ENCODE data around the gene ALDH1L1. TPM values are rescaled to one million over a fixed set of nuclear protein-coding genes. Genes with fewer than 3 reads are reported as not detected.

ALDH1L1 gene
- total RNA-seq, 1 donor: not detected

DNA sequence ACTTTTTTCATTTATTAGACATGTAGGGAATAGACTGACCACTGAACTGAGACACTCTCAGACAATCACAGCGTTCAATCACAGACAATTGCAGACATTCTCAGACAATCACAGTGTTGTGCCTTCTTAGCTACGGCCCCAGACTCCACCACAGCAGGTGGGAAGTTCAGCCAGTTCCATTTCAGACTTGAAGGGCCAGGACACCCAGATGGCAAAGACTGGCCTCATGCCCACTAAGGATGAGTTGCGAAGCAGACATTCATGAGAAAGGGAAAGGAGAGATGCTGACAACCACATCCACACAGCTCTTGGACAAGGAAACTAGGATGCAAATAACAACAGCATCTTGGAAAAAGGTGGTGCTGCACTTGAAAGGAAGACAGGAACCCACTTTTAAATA lies 21.9 kb upstream of the ALDH1L1 start:
- H3K27me3 ChIP-seq (ENCODE audit: insufficient read depth, low read length): no peaks in the 10 kb centered on the region
- no peaks in the 10 kb centered on the region for H3K4me1 ChIP-seq (ENCODE audit: insufficient read depth, low read length)
- no peak overlapping the region for H3K4me3 ChIP-seq (ENCODE audit: low read length)
- no peaks in the 10 kb centered on the region for H3K9me3 ChIP-seq (ENCODE audit: low read depth, low read length)

DNA sequence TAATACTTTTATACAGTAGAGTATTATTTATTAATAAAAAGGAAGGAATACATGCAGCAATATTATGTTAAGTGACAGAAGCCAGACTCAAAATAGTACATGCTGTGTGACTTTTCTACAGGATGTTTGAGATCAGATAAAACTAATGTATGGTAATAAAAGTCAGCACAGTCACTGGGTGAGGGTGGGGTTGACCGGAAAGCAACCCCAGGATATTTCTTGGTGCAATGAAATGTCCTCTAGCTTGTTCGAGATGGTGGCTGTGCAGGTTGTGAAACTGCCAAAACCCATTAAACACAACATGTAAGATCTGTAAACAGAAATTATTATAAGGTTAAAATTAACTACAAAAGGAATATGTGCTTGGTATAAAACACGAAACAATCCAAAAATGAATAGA lies 20.8 kb upstream of the ALDH1L1 start:
- Histone ChIP-seq H3K4me1 (ENCODE audit: insufficient read depth, low read length) (no peaks in the 10 kb centered on the region), H3K27me3 (ENCODE audit: insufficient read depth, low read length) (no peaks in the 10 kb centered on the region), H3K4me3 (ENCODE audit: low read length) (no peak overlapping the region), H3K9me3 (ENCODE audit: low read depth, low read length) (no peaks in the 10 kb centered on the region)

DNA sequence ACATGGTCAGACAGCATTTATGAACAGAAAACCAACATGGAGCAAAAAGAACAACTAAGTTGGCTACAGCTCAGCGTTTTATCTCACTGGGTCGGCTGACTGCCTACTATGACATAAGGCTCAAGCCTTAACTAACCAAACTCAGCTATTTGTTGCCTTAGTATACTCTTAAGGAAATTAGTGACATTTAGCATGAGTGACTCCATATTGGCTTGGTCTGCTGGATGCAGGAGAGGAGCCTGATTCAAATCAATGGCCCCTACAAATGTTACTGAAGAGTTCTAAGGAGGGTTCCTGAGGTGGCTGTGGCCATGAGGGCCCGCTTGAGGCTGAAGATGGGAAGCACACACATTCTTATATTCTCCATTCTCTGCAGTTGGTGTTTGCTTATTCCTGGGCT lies 20.1 kb upstream of the ALDH1L1 start:
- Histone ChIP-seq H3K4me3 (ENCODE audit: low read length) (no peak overlapping the region), H3K9me3 (ENCODE audit: low read depth, low read length) (no peaks in the 10 kb centered on the region), H3K27me3 (ENCODE audit: insufficient read depth, low read length) (no peaks in the 10 kb centered on the region), H3K4me1 (ENCODE audit: insufficient read depth, low read length) (no peaks in the 10 kb centered on the region)

DNA sequence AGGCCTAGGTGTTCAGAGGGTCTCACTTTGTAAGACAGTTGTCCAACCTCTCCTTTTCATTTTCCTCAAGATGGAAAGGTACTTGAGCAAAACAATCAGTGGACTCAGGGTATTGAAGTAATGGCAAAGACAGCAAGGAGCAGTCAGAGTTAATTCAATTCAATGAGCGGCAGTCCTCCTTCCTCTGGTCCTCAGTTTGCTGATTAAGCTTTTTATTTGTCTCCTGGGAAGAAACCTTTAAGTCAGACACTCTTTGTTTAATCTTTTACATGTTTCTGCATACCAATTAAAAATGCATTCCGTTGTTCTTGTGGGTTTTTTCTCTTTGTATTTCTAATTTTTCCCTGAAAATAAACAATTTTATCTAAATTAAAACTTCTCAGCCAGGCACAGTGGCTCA lies 18.9 kb upstream of the ALDH1L1 start:
- peaks cover 10% of the 10 kb centered on the region for H3K9me3 ChIP-seq (ENCODE audit: low read depth, low read length)
- H3K27me3 ChIP-seq (ENCODE audit: insufficient read depth, low read length): no peaks in the 10 kb centered on the region
- no peaks in the 10 kb centered on the region for H3K4me1 ChIP-seq (ENCODE audit: insufficient read depth, low read length)
- H3K4me3 ChIP-seq (ENCODE audit: low read length): no peak overlapping the region

DNA sequence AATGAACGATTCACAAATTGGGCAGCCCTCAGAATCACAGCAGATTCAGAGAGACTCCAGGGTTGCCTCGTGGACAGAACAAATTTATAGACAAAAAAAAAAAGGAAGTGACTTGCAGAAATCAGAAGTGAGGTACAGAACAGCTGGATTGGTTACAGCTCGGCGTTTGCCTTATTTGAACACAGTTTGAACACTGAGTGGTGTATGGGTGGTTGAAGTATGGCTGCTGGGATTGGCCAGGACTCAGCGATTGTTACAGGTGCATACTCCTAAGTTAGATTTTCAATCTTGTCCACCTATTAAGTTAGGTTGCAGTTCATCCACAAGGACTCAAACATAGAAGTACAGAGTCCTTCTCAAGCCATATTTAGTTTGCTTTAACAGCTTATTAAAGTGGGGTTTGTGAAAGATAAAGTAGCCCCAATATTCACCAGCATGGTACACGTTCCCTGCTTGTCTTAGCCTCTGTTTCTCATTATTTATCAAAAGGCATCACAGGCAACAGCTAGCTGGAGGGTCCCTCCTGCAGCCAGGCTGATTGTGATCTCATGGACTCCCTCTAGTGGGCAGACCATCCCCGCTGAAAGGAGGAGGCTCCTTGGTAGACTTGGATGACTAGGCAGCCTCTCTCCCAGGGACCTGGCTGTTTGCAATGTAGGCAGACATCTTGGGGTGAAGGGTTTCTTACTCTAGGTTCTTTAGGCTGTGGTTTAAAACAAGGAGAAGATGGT lies 17.6 kb upstream of the ALDH1L1 start:
- Histone ChIP-seq H3K4me3 (ENCODE audit: low read length) (no peak overlapping the region), H3K27me3 (ENCODE audit: insufficient read depth, low read length) (no peaks in the 10 kb centered on the region), H3K4me1 (ENCODE audit: insufficient read depth, low read length) (no peaks in the 10 kb centered on the region), H3K9me3 (ENCODE audit: low read depth, low read length) (peaks cover 12% of the 10 kb centered on the region)

DNA sequence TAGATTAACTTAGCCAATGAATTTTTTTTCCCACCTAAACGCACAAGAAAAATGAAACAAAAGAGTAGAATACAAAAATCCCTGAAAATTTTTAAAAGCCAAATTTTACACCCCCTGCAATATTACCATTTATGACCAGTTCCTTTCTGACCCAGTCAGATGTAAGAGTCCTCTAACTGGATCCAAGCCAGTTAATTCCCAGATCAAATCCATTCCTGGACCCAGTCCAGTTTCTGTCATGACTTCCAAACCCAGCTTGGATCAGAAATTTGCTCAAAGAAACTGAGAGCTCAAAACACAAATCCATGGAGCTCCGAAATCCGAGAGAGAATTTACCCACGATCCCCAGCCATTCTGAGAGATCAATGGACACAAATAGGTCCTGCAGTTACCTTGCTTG lies 17.0 kb upstream of the ALDH1L1 start:
- Histone ChIP-seq H3K27me3 (ENCODE audit: insufficient read depth, low read length) (no peaks in the 10 kb centered on the region), H3K9me3 (ENCODE audit: low read depth, low read length) (peaks cover 12% of the 10 kb centered on the region), H3K4me3 (ENCODE audit: low read length) (no peak overlapping the region), H3K4me1 (ENCODE audit: insufficient read depth, low read length) (no peaks in the 10 kb centered on the region)

DNA sequence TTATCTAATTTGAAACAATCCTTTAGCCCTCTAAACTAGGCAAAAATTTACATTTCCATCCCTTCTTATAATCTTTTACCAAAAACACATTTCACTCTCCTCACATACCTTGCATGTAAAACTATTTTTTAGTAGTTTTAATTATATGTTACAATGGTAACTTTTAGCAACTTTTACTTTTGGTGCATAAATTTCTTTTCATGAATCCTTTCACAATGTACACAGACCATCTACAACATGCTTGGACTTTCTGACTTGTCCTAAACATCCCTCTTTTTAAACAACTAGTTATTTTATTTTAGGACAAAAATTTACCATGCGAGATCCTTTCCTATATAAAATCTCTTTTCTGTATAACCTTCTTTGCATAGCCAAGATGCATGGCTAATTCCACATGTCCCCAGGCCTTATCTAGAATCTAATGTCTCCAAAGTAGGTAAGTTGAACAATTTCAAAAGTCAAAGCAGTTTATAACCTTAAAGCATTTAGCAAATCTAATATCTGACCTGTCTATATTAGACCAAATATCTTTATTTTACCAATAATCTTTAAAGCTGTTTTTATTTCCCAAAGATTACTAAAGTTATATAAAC lies 14.4 kb upstream of the ALDH1L1 start:
- Histone ChIP-seq H3K9me3 (ENCODE audit: low read depth, low read length) (peaks cover 12% of the 10 kb centered on the region), H3K27me3 (ENCODE audit: insufficient read depth, low read length) (no peaks in the 10 kb centered on the region), H3K4me3 (ENCODE audit: low read length) (no peak overlapping the region), H3K4me1 (ENCODE audit: insufficient read depth, low read length) (no peaks in the 10 kb centered on the region)

DNA sequence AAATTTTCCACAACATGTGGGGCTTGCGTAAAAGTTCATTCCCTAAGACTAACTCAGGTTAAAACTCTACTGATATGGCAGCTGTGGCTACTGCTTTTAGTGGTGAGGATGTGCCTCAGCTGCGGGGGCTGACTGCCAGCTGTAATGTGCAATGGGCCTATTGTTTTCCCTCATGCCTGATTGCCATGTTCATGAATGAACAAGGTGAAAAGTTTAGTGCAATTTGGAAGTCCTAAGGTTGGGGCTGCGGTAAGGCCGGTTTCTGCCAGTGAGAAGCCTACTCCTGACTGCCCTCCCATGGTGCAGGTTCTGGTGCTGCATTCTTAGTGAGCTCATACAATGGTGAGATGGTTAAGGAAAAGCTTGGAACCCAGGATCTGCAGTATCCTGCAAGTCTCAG lies 10.9 kb upstream of the ALDH1L1 start:
- H3K4me1 ChIP-seq (ENCODE audit: insufficient read depth, low read length): no peaks in the 10 kb centered on the region
- H3K4me3 ChIP-seq (ENCODE audit: low read length): no peak overlapping the region
- H3K9me3 ChIP-seq (ENCODE audit: low read depth, low read length): peaks cover 12% of the 10 kb centered on the region
- no peaks in the 10 kb centered on the region for H3K27me3 ChIP-seq (ENCODE audit: insufficient read depth, low read length)

DNA sequence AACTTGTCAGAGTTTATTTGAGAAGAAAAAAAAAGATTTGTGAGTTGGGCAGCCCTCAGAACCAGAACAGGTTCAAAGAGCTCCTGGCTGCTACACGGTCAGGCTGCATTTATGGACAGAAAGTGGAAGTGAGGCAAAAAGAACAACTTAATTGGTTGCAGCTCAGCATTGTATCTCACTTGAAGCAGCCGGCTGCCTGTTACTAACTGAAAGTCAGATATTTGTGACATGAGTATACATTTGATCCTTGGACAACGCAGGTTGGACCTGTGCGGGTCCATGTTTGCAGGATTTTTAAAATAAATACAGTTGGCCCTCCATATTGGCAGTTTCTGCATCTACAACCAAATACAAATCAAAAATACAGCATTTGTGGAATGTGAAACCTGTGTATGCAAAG lies 7.5 kb upstream of the ALDH1L1 start:
- Histone ChIP-seq H3K4me1 (ENCODE audit: insufficient read depth, low read length) (no peaks in the 10 kb centered on the region), H3K27me3 (ENCODE audit: insufficient read depth, low read length) (no peaks in the 10 kb centered on the region)

DNA sequence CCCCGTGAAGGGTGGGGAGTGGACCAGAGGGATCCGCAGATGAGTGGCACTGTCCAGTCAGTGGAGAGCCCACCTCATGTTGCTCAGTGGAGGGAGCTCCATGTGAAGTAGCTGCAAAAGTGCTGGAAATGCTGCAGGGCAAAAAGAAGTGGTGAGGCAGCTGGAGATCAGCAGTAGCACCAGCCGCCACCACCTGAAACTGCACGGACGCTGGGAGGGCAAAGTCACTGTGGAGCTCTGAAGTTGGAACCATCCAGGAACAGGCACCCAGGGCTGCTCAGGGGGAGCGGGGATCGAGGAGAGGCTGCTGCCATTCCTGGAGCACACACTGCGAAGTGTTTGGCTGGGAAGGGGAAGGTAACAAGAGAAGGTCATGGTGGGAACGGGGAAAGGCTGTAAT lies 6.4 kb upstream of the ALDH1L1 start:
- Histone ChIP-seq H3K4me1 (ENCODE audit: insufficient read depth, low read length) (no peaks in the 10 kb centered on the region), H3K27me3 (ENCODE audit: insufficient read depth, low read length) (peaks cover 8% of the 10 kb centered on the region), H3K9me3 (ENCODE audit: low read depth, low read length) (no peaks in the 10 kb centered on the region), H3K4me3 (ENCODE audit: low read length) (no peak overlapping the region)

More for the DNA sequence above, 7.5 kb upstream of the ALDH1L1 start:
- no peaks in the 10 kb centered on the region for H3K9me3 ChIP-seq (ENCODE audit: low read depth, low read length)
- no peak overlapping the region for H3K4me3 ChIP-seq (ENCODE audit: low read length)

DNA sequence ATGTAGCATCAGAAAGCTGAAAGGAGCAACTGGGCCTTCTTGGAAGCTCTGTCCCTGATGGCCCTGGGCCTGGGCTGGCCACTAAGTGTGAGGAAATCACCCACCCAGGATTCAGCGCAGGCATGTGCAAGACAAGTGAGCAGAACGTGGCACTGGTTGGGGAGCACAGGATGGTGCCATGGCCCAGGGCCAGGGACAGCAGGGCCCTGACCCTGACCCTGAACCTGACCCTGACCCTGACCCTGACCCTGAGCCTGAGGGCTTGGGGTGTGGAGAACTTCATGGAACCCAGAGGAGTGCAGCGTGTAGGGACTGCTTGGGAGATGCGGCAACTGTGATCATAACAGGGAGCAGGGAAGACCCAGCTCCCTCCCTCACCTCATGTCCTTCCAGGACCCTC lies 5.9 kb upstream of the ALDH1L1 start:
- no peaks in the 10 kb centered on the region for H3K9me3 ChIP-seq (ENCODE audit: low read depth, low read length)
- H3K4me1 ChIP-seq (ENCODE audit: insufficient read depth, low read length): no peaks in the 10 kb centered on the region
- H3K27me3 ChIP-seq (ENCODE audit: insufficient read depth, low read length): peaks cover 12% of the 10 kb centered on the region
- H3K4me3 ChIP-seq (ENCODE audit: low read length): no peak overlapping the region

DNA sequence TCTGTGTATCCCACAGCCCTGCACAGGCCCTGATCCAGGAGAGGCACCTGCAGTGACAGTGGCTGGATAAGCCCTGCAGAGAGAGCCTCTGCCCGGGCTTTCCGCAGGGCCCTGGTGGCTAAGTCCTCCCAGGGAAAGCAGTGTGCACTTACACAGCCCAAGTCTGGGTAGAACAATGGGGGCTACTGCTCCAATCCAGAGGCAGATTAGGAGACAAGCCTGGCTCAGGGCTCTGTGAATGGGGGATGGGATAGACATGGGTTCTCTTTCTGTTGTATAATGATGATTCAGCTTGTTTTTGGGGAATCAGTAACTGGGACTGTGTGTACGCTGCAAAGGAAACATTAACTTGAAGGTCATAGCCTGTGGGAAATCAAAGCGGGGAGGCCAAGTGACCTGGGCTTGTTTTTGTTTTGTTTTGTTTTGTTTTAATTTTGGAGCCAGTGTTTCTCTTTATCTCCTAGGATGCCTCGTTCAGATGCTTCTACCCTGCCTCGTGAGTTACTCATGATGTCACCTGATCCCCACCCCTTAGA lies 4.1 kb upstream of the ALDH1L1 start:
- Histone ChIP-seq H3K27me3 (ENCODE audit: insufficient read depth, low read length) (peaks cover 26% of the 10 kb centered on the region), H3K4me1 (ENCODE audit: insufficient read depth, low read length) (no peaks in the 10 kb centered on the region), H3K4me3 (ENCODE audit: low read length) (no peak overlapping the region), H3K9me3 (ENCODE audit: low read depth, low read length) (no peaks in the 10 kb centered on the region)

DNA sequence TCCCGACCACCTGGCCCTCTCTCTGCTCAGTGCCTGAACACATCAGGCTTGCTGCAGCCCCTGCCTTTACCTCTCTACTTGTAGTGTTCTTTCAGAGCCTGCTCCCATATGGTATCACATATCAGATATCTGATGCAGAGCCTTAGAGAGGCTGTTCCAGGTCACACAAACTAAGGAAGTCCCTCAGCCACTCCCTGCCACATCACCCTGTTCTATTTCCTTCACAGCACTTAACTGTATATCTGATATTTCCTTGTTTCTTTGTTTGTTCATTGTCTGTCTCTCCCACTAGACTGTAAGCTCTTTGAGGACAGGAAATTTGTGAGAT lies 976 bp upstream of the ALDH1L1 start:
- H3K4me3 ChIP-seq (ENCODE audit: low read length): no peak overlapping the region
- H3K4me1 ChIP-seq (ENCODE audit: insufficient read depth, low read length): no peaks in the 10 kb centered on the region
- H3K27me3 ChIP-seq (ENCODE audit: insufficient read depth, low read length): peaks cover 27% of the 10 kb centered on the region
- no peaks in the 10 kb centered on the region for H3K9me3 ChIP-seq (ENCODE audit: low read depth, low read length)

DNA sequence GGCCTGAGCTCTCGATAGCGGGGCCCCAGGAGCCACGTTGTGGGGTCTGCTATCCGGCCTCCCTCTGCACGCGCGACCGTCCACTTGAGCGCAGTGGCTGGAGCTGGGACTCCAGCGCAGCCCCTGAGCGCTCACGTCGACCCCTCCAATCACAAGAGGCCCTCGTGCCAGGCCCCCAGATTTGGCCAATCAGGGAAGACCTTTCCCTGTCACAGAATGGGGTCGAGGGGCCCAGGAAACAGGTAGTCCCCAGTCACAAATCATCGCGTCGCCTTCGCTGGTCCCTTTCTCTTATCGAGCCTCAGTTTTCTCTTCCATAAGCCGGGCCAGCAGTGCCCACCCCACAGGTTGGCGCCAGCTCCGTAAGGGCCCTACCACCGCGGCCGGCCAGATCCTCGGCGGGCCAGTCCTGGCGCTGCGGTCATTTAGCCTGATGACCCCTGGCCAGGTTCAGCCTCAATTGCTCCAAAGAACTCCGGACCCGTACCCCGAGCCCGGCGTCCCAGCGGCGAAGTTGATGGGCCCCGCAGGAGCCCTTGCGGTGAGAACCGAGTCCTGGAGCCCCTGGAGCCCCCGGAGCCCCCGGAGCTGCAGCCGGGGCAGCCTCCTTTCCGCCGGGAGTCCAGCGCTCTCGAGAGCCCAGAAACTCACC lies 435 bp downstream of the ALDH1L1 start:
- H3K4me3 ChIP-seq (ENCODE audit: low read length): no peak overlapping the region
- peaks cover 38% of the 10 kb centered on the region for H3K27me3 ChIP-seq (ENCODE audit: insufficient read depth, low read length)
- no peaks in the 10 kb centered on the region for H3K4me1 ChIP-seq (ENCODE audit: insufficient read depth, low read length)
- no peaks in the 10 kb centered on the region for H3K9me3 ChIP-seq (ENCODE audit: low read depth, low read length)

DNA sequence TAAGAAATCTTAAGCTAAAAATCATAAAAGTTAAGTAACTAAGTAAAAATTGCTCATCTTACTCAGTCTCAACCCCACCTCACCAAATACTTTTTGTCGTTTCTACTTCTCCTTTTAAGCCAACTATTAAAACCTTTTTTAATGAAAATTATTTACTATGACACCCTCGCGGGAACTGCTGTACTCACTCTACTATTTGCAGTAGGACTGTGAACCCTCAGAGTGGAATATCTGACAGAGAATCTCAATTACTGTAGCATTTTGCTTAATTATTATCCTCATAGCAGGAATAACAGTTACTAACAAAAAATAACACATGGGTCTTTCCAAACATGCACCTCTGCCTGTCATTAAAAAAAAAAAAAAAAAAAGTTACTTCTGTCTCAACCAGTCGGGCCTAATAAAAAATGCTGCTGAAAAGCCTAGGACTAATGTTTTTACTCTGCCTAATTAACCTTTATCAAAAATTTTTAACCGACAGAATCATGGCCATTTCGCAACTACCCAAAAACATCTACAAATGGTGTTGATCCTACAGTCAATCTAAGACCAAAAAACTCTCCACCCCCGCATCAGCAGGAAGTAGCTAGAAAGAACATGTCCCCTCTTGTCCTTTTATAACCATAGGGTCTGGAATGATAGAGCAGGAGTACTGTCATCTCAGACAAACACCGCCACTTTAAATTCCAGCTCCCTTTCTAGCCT lies 10.2 kb downstream of the ALDH1L1 start:
- Histone ChIP-seq H3K4me3 (ENCODE audit: low read length) (no peak overlapping the region), H3K9me3 (ENCODE audit: low read depth, low read length) (no peaks in the 10 kb centered on the region), H3K4me1 (ENCODE audit: insufficient read depth, low read length) (no peaks in the 10 kb centered on the region), H3K27me3 (ENCODE audit: insufficient read depth, low read length) (peaks cover 22% of the 10 kb centered on the region)
